Upper lobe of left lung (tissue), 4 donors: ENCODE results near the gene EVC2.

ENCODE experiments used
- EP300 ChIP-seq, 4 donors: sonication (generic); formaldehyde crosslinking; IDR thresholded peaks; one replicate each; pipeline ENCODE4 v1.5.1; 2017; ENCODE audit warnings: antibody characterized with exemption in 4 of 4, control low read depth in 2 of 4
- POLR2A ChIP-seq, 4 donors: fragments of 450-650 bp; IDR thresholded peaks; one replicate each; pipeline ENCODE4 v1.5.1; 2016 to 2017; ENCODE audit warnings: antibody characterized with exemption in 4 of 4, mild to moderate bottlenecking in 2 of 4
- POLR2AphosphoS5 ChIP-seq, 2 donors: sonication (generic); formaldehyde crosslinking; IDR thresholded peaks; one replicate each; pipeline ENCODE4 v1.5.1; 2017; ENCODE audit warnings: antibody characterized with exemption in 2 of 2
- TF ChIP-seq, protein P1 (sequence below), 6 experiments: fragments of 450-650 bp in 4 of 6; fragments of 200-600 bp in 2 of 6; sonication (generic) in 2 of 6; IDR thresholded peaks; one replicate each; pipeline ENCODE4 v1.5.1; 2016 to 2019; ENCODE audit warnings: antibody characterized with exemption in 6 of 6

DNA sequence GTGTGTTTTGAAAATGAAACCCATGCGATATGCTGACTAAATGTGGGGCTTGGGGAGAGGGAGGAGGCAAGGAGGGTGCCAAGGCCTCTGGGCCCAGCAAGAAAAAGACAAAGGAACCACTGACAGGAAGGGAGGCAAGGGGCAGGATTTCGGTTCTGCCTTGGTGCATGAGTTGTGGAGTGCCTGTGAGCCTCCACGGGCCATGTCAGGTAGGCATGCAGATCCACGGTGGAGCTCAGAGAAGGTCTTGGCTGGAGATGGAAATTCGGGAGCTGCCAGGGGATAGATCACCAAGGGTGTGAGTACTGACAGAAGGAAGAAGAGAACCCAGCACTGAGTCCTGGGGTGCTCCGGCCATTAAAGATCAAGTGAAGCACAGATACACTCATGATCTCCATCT is 4.1 kb downstream of the EVC2 start:
- TF ChIP-seq, protein P1, sequence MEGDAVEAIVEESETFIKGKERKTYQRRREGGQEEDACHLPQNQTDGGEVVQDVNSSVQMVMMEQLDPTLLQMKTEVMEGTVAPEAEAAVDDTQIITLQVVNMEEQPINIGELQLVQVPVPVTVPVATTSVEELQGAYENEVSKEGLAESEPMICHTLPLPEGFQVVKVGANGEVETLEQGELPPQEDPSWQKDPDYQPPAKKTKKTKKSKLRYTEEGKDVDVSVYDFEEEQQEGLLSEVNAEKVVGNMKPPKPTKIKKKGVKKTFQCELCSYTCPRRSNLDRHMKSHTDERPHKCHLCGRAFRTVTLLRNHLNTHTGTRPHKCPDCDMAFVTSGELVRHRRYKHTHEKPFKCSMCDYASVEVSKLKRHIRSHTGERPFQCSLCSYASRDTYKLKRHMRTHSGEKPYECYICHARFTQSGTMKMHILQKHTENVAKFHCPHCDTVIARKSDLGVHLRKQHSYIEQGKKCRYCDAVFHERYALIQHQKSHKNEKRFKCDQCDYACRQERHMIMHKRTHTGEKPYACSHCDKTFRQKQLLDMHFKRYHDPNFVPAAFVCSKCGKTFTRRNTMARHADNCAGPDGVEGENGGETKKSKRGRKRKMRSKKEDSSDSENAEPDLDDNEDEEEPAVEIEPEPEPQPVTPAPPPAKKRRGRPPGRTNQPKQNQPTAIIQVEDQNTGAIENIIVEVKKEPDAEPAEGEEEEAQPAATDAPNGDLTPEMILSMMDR (IDR thresholded peaks at IDR 0.05), result no peak
- no peak for TF ChIP-seq POLR2A (IDR thresholded peaks at IDR 0.05)
- no peak for TF ChIP-seq POLR2AphosphoS5 (IDR thresholded peaks at IDR 0.05)
- no peak for TF ChIP-seq EP300 (IDR thresholded peaks at IDR 0.05)
